GM23338 (cell line): ENCODE data around the gene MED27. TPM values are rescaled to one million over a fixed set of nuclear protein-coding genes. Genes with fewer than 3 reads are reported as not detected.

Experiments
- ATAC-seq: fragments of 200-7000 bp; cut with Tn5 transposase; 3 replicates; pipeline ENCODE4 v1.9.1; 2020
- DNase-seq: peaks from one replicate; pipeline ENCODE4 v3.0.0-alpha.2; 2015; ENCODE audit warnings: low spot score
- H2AFZ ChIP-seq: fragments of 200-600 bp; sonication (generic); 2 replicates; pipeline ENCODE4 v1.8.0; 2016; ENCODE audit warnings: antibody characterized with exemption, mild to moderate bottlenecking, moderate library complexity
- H3F3A ChIP-seq: fragments of 200-600 bp; sonication (generic); replicated peaks from 2 replicates; pipeline ENCODE4 v1.8.0; 2017; ENCODE audit warnings: antibody characterized with exemption, mixed run types, low read depth
- H3K27ac ChIP-seq: fragments of 200-600 bp; sonication (generic); 2 replicates; pipeline ENCODE4 v1.6.1; 2016; ENCODE audit warnings: low read depth
- H3K27me3 ChIP-seq: fragments of 200-600 bp; sonication (generic); 2 replicates; pipeline ENCODE4 v1.8.0; 2016; ENCODE audit warnings: mild to moderate bottlenecking, mixed run types, moderate library complexity; ENCODE audit not compliant: insufficient read depth
- H3K36me3 ChIP-seq: fragments of 200-600 bp; sonication (generic); 2 replicates; pipeline ENCODE4 v1.8.0; 2016; ENCODE audit warnings: mild to moderate bottlenecking; ENCODE audit not compliant: insufficient read depth
- H3K4me1 ChIP-seq: fragments of 200-600 bp; sonication (generic); 2 replicates; pipeline ENCODE4 v1.8.0; 2016; ENCODE audit warnings: mild to moderate bottlenecking, moderate library complexity; ENCODE audit not compliant: insufficient read depth
- H3K4me2 ChIP-seq: fragments of 200-600 bp; sonication (generic); 2 replicates; pipeline ENCODE4 v1.7.1; 2017; ENCODE audit warnings: mixed run types
- H3K4me3 ChIP-seq: fragments of 200-600 bp; sonication (generic); 2 replicates; pipeline ENCODE4 v1.6.1; 2016; ENCODE audit warnings: mixed run types
- H3K79me2 ChIP-seq: fragments of 200-600 bp; sonication (generic); replicated peaks from 2 replicates; pipeline ENCODE4 v1.8.0; 2017; ENCODE audit warnings: mild to moderate bottlenecking; ENCODE audit not compliant: insufficient read depth
- H3K9me2 ChIP-seq: fragments of 200-600 bp; sonication (generic); 2 replicates; pipeline ENCODE4 v1.8.0; 2017; ENCODE audit not compliant: insufficient read depth
- H4K20me1 ChIP-seq: fragments of 200-600 bp; sonication (generic); replicated peaks from 2 replicates; pipeline ENCODE4 v1.8.0; 2017; ENCODE audit warnings: mild to moderate bottlenecking; ENCODE audit not compliant: insufficient read depth
- H3K27ac Mint-ChIP-seq: 2 replicates; pipeline ENCODE4 v1.8.0; 2020; ENCODE audit warnings: inconsistent platforms, mild to moderate bottlenecking, moderate library complexity, mixed read lengths
- H3K27me3 Mint-ChIP-seq: 3 replicates; pipeline ENCODE4 v1.8.0; 2022; ENCODE audit warnings: low read depth, mild to moderate bottlenecking, moderate library complexity, mixed read lengths, inconsistent platforms; ENCODE audit not compliant: insufficient read depth, poor library complexity
- H3K36me3 Mint-ChIP-seq: 3 replicates; pipeline ENCODE4 v1.8.0; 2021; ENCODE audit warnings: low read depth, mild to moderate bottlenecking, inconsistent platforms, moderate library complexity, mixed read lengths
- H3K4me1 Mint-ChIP-seq: 3 replicates; pipeline ENCODE4 v1.8.0; 2020; ENCODE audit warnings: mild to moderate bottlenecking, inconsistent platforms, mixed read lengths
- H3K4me3 Mint-ChIP-seq: 3 replicates; pipeline ENCODE4 v1.8.0; 2021; ENCODE audit warnings: moderate library complexity, mild to moderate bottlenecking, inconsistent platforms, mixed read lengths
- H3K9me3 Mint-ChIP-seq: 3 replicates; pipeline ENCODE4 v1.8.0; 2020; ENCODE audit warnings: moderate library complexity, mild to moderate bottlenecking, inconsistent platforms, mixed read lengths
- ETS1 ChIP-seq: IDR thresholded peaks from 2 replicates; pipeline ENCODE4 v1.6.1; 2016; ENCODE audit warnings: antibody characterized with exemption
- POLR2AphosphoS5 ChIP-seq: IDR thresholded peaks from 2 replicates; pipeline ENCODE4 v1.6.1; 2016; ENCODE audit warnings: antibody characterized with exemption, low read depth
- STAT1 ChIP-seq: IDR thresholded peaks from one replicate; pipeline ENCODE4 v1.6.1; 2016; ENCODE audit warnings: antibody characterized with exemption; ENCODE audit not compliant: unreplicated experiment
- ZNF114 ChIP-seq: fragments of 250-450 bp; sonication (Bioruptor Pico); IDR thresholded peaks from 2 replicates; pipeline ENCODE4 v1.5.0; 2020; ENCODE audit warnings: mild to moderate bottlenecking, moderate library complexity
- ZNF331 ChIP-seq: fragments of 250-450 bp; sonication (Bioruptor Pico); IDR thresholded peaks from 2 replicates; pipeline ENCODE4 v1.5.0; 2020; ENCODE audit warnings: low read depth, mild to moderate bottlenecking, moderate library complexity
- ZNF462 ChIP-seq: fragments of 250-450 bp; sonication (Bioruptor Pico); IDR thresholded peaks from 2 replicates; pipeline ENCODE4 v1.5.0; 2020; ENCODE audit warnings: mild to moderate bottlenecking, moderate library complexity
- polyA plus RNA-seq: library from polyadenylated mRNA; unstranded; fragments of >200 nt; fragmentation: Nextera tagmentation; extraction: Ambion mirVana; gene quantifications from 2 replicates; pipeline ENCODE4 v1.2.1, GENCODE V29; 2016
- total RNA-seq: library from RNA; depleted of rRNA; stranded (reverse); fragments of >200 nt; shearing (Covaris generic); gene quantifications from 2 replicates; pipeline ENCODE4 v1.2.3, GENCODE V29; 2014

MED27 gene
- total and polyA plus RNA-seq, 2 experiments from 2014 or later = 30.6 to 35.0 TPM

- TF ChIP-seq ETS1 = no peak
- no peak for TF ChIP-seq ZNF114 (CRISPR knock-in tag)
- no peak for TF ChIP-seq STAT1
- TF ChIP-seq POLR2AphosphoS5 = no peak
- no peak for TF ChIP-seq ZNF462 (CRISPR knock-in tag)
These were observed 118.7 kb downstream of the MED27 start (continued) for GRCh38 chr9:131960851-131961495.

GRCh38 chr9:131960311-131960710 lies 119.4 kb downstream of the MED27 start:
- Histone ChIP-seq H4K20me1 (peaks cover 29% of the 10 kb centered on the region), H3K27me3 (peaks cover 40% of the 10 kb centered on the region), H3K36me3 (no peaks in the 10 kb centered on the region), H3K4me3 (no peak overlapping the region), H2AFZ (no peak overlapping the region), H3F3A (no peaks in the 10 kb centered on the region), H3K9me2 (no peaks in the 10 kb centered on the region), H3K4me1 (peaks cover 17% of the 10 kb centered on the region), H3K79me2 (no peaks in the 10 kb centered on the region), H3K4me2 (no peak overlapping the region), H3K27ac (no peak overlapping the region)
- Mint-ChIP-seq H3K4me3 (no peak overlapping the region), H3K36me3 (peaks cover 7% of the 10 kb centered on the region; the same call in 2 of the 3 replicates), H3K9me3 (no peaks in the 10 kb centered on the region), H3K4me1 (peaks cover 18% of the 10 kb centered on the region), H3K27me3 (peaks cover 26% of the 10 kb centered on the region), H3K27ac (no peak overlapping the region)
- DNase-seq = no peak
- TF ChIP-seq ZNF331 (CRISPR knock-in tag) (no peak), ZNF114 (CRISPR knock-in tag) (no peak)
- ATAC-seq = no peak
